ENCODE results near the gene NCKAP5L.

- no peak for TF ChIP-seq POLR2A (IDR thresholded peaks at IDR 0.05; ENCODE audit: low read depth, low read length)
- no peak for TF ChIP-seq POLR2AphosphoS5 (IDR thresholded peaks at IDR 0.05; ENCODE audit: low read depth, low read length)
Measured at GRCh38 chr12:49865782-49866135, 37.5 kb upstream of the NCKAP5L start.
